Mammary epithelial cell (primary cell): ENCODE data around the gene CCDC142.

Source experiments
- EZH2 ChIP-seq: IDR thresholded peaks from 2 replicates; pipeline ENCODE4 v1.6.1; 2012; ENCODE audit warnings: low read length, inconsistent platforms, borderline replicate concordance
- TF ChIP-seq, protein P1 (sequence below), 2 donors: IDR thresholded peaks in 1 of 2; conservative IDR thresholded peaks in 1 of 2; 2 replicates each; pipeline ENCODE4 v1.5.1; 2011 to 2012; ENCODE audit warnings: inconsistent platforms in 2 of 2, low read length in 2 of 2, mild to moderate bottlenecking in 2 of 2, control low read depth in 1 of 2, low read depth in 1 of 2; ENCODE audit not compliant: insufficient read depth in 1 of 2; ENCODE audit errors: extremely low read depth in 1 of 2

DNA sequence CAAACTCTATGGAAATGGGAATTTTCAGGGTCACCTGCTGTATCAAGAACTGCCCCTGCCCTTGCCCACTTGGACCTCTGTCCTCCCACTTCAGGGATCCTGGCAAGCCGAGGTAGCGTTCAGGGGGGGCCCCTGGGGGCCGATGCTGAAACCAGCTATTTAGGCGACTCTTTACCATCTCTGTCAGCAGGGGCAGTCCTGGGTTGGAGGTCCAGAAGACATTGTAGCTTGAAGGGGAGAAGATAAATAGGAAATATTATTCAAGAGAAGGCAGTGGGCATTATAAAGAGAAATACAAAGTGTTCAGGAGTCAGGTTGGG lies 20.1 kb downstream of the CCDC142 start:
- TF ChIP-seq, protein P1, sequence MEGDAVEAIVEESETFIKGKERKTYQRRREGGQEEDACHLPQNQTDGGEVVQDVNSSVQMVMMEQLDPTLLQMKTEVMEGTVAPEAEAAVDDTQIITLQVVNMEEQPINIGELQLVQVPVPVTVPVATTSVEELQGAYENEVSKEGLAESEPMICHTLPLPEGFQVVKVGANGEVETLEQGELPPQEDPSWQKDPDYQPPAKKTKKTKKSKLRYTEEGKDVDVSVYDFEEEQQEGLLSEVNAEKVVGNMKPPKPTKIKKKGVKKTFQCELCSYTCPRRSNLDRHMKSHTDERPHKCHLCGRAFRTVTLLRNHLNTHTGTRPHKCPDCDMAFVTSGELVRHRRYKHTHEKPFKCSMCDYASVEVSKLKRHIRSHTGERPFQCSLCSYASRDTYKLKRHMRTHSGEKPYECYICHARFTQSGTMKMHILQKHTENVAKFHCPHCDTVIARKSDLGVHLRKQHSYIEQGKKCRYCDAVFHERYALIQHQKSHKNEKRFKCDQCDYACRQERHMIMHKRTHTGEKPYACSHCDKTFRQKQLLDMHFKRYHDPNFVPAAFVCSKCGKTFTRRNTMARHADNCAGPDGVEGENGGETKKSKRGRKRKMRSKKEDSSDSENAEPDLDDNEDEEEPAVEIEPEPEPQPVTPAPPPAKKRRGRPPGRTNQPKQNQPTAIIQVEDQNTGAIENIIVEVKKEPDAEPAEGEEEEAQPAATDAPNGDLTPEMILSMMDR (conservative IDR thresholded peaks at IDR 0.05 in 1 of 2, IDR thresholded peaks at IDR 0.05 in 1 of 2; ENCODE audit: extremely low read depth in 1 of 2, insufficient read depth in 1 of 2, low read depth in 1 of 2, low read length in 2 of 2): no peak
- no peak for TF ChIP-seq EZH2
